GM21381 (cell line): Measurements from ENCODE around the gene HSPA4.
"Not testable (repeated sequence)": the region's sequence is repeated elsewhere in the genome, so short reads cannot be mapped to it uniquely, and the experiment has no call there.

Experiments
- ATAC-seq: cut with Tn5 transposase; IDR thresholded peaks from one replicate; pipeline ENCODE4 v1.9.1; 2021; ENCODE audit warnings: mild to moderate bottlenecking, moderate library complexity; ENCODE audit not compliant: unreplicated experiment

Gene HSPA4

GRCh38 chr5:133051542-133052316 is at the start of gene HSPA4:
HSPA4 (plus strand) TSS chr5:133052013; CDS start chr5:133052251, 238 bp downstream.
- peak; percentile 79 for ATAC-seq

GRCh38 chr5:133006653-133007052 is 45.2 kb upstream of the HSPA4 start:
- ATAC-seq: no peak

- ATAC-seq: not testable (repeated sequence)
Measured at GRCh38 chr5:133008455-133008854, 43.4 kb upstream of the HSPA4 start.

GRCh38 chr5:133015466-133015865 is 36.3 kb upstream of the HSPA4 start:
- ATAC-seq: no peak

GRCh38 chr5:133017964-133018363 is 33.8 kb upstream of the HSPA4 start:
- no peak for ATAC-seq

GRCh38 chr5:133019471-133019870 is 32.3 kb upstream of the HSPA4 start:
- not testable (repeated sequence) for ATAC-seq

- ATAC-seq: peak; percentile 94
Measured at GRCh38 chr5:133025804-133026663, 25.8 kb upstream of the HSPA4 start, which contains the start of gene ZCCHC10. ZCCHC10 (minus strand) TSS chr5:133026549; CDS start chr5:133026537, 12 bp downstream.

GRCh38 chr5:133026664-133027153 is 25.1 kb upstream of the HSPA4 start:
- no peak for ATAC-seq

GRCh38 chr5:133029416-133029815 is 22.4 kb upstream of the HSPA4 start:
- ATAC-seq: no peak

- no peak for ATAC-seq
Measured at GRCh38 chr5:133030343-133031005, 21.3 kb upstream of the HSPA4 start.

- peak; percentile 63 for ATAC-seq
Measured at GRCh38 chr5:133032852-133033742, 18.7 kb upstream of the HSPA4 start.

- no peak for ATAC-seq
Measured at GRCh38 chr5:133034064-133034463, 17.7 kb upstream of the HSPA4 start.

- ATAC-seq: no peak
Measured at GRCh38 chr5:133035224-133035623, 16.6 kb upstream of the HSPA4 start.

- not testable (repeated sequence) for ATAC-seq
Measured at GRCh38 chr5:133036677-133037076, 15.1 kb upstream of the HSPA4 start.

- no peak for ATAC-seq
Measured at GRCh38 chr5:133041157-133041784, 10.5 kb upstream of the HSPA4 start.

- ATAC-seq: no peak
Measured at GRCh38 chr5:133041910-133042309, 9.9 kb upstream of the HSPA4 start.

GRCh38 chr5:133046560-133046959 is 5.3 kb upstream of the HSPA4 start:
- not testable (repeated sequence) for ATAC-seq

GRCh38 chr5:133047404-133047803 is 4.4 kb upstream of the HSPA4 start:
- no peak for ATAC-seq

- no peak for ATAC-seq
Measured at GRCh38 chr5:133048993-133049725, 2.7 kb upstream of the HSPA4 start.
